IMR-90 (cell line): Measurements from ENCODE around the gene MDFI. TPM values are rescaled to one million over a fixed set of nuclear protein-coding genes. Genes with fewer than 3 reads are reported as not detected.

ENCODE experiments used
- ATAC-seq: fragments of 200-7000 bp; cut with Tn5 transposase; 2 replicates; pipeline ENCODE4 v1.9.1; 2020; ENCODE audit warnings: low read depth, mild to moderate bottlenecking, moderate library complexity
- BruUV-seq: library from RNA; stranded (reverse); fragments of 400-500 nt; replicated peaks from 2 replicates; lab custom pipeline; 2021; lab: Mats Ljungman, UMichigan
- CTCF ChIA-PET: fragments of 300-600 bp; formaldehyde crosslinking; extraction: SDS; loops from one replicate; lab custom pipeline; 2021; ENCODE audit warnings: antibody characterized with exemption; lab: Yijun Ruan, JAX
- POLR2A ChIA-PET: fragments of 300-600 bp; sonication (Branson Sonifier 250); formaldehyde crosslinking; loops from one replicate; lab custom pipeline; 2022; ENCODE audit warnings: antibody characterized with exemption; ENCODE audit not compliant: unreplicated experiment; lab: Charles Lee
- DNase-seq: peaks from one replicate; pipeline ENCODE4 v3.0.0; 2013
- H2AFZ ChIP-seq: replicated peaks from 2 replicates; pipeline ENCODE3; 2013; ENCODE audit warnings: low read length, mild to moderate bottlenecking; ENCODE audit not compliant: poor library complexity
- H2AK5ac ChIP-seq: 2 replicates; pipeline ENCODE4 v1.6.1; 2013; ENCODE audit warnings: low read depth, low read length, inconsistent platforms
- H2AK9ac ChIP-seq: replicated peaks from 2 replicates; pipeline ENCODE3; 2013; ENCODE audit warnings: mild to moderate bottlenecking, low read depth, low read length, moderate library complexity; ENCODE audit not compliant: poor library complexity
- H2BK120ac ChIP-seq: 2 replicates; pipeline ENCODE4 v1.6.1; 2013; ENCODE audit warnings: low read depth, low read length, inconsistent platforms
- H2BK15ac ChIP-seq: 3 replicates; pipeline ENCODE4 v1.6.1; 2013; ENCODE audit warnings: low read depth, low read length, inconsistent platforms
- H2BK20ac ChIP-seq: 2 replicates; pipeline ENCODE4 v1.6.1; 2013; ENCODE audit warnings: low read depth, mild to moderate bottlenecking, inconsistent platforms, low read length, moderate library complexity
- H2BK5ac ChIP-seq: 2 replicates; pipeline ENCODE4 v1.6.1; 2013; ENCODE audit warnings: mild to moderate bottlenecking, low read depth, low read length, inconsistent platforms; ENCODE audit not compliant: poor library complexity, severe bottlenecking
- H3K14ac ChIP-seq: replicated peaks from 2 replicates; pipeline ENCODE4 v1.6.1; 2013; ENCODE audit warnings: low read depth, low read length, inconsistent platforms
- H3K18ac ChIP-seq: 2 replicates; pipeline ENCODE4 v1.6.1; 2013; ENCODE audit warnings: low read depth, low read length, control low read depth
- H3K23ac ChIP-seq: 2 replicates; pipeline ENCODE4 v1.6.1; 2013; ENCODE audit warnings: low read depth, low read length, inconsistent platforms
- H3K27ac ChIP-seq: 2 replicates; pipeline ENCODE4 v1.5.1; 2013; ENCODE audit warnings: mild to moderate bottlenecking, control low read depth, low read length; ENCODE audit not compliant: insufficient read depth
- H3K27me3 ChIP-seq: 2 replicates; pipeline ENCODE4 v1.6.1; 2013; ENCODE audit warnings: low read length; ENCODE audit not compliant: control insufficient read depth, insufficient read depth
- H3K36me3 ChIP-seq: 2 replicates; pipeline ENCODE4 v1.6.1; 2013; ENCODE audit warnings: low read length, mixed read lengths; ENCODE audit not compliant: control insufficient read depth, insufficient read depth
- H3K4ac ChIP-seq: 2 replicates; pipeline ENCODE4 v1.6.1; 2013; ENCODE audit warnings: low read depth, low read length, inconsistent platforms
- H3K4me1 ChIP-seq: 2 replicates; pipeline ENCODE4 v1.6.1; 2013; ENCODE audit warnings: low read length, mixed read lengths; ENCODE audit not compliant: control insufficient read depth, insufficient read depth
- H3K4me2 ChIP-seq: 2 replicates; pipeline ENCODE4 v1.6.1; 2013; ENCODE audit warnings: low read depth, mild to moderate bottlenecking, control low read depth, low read length, moderate library complexity
- H3K4me3 ChIP-seq: 2 replicates; pipeline ENCODE4 v1.5.1; 2013; ENCODE audit warnings: low read depth, mild to moderate bottlenecking, control low read depth, low read length, moderate library complexity; ENCODE audit not compliant: insufficient read depth
- H3K56ac ChIP-seq: 2 replicates; pipeline ENCODE4 v1.6.1; 2013; ENCODE audit warnings: low read length, inconsistent platforms; ENCODE audit not compliant: insufficient read depth; ENCODE audit errors: extremely low read depth
- H3K79me1 ChIP-seq, 2 experiments: 2 replicates each; pipeline ENCODE4 v1.6.1; 2013; ENCODE audit warnings: low read length in 2 of 2, inconsistent platforms in 1 of 2, low read depth in 1 of 2
- H3K9ac ChIP-seq: 2 replicates; pipeline ENCODE4 v1.6.1; 2013; ENCODE audit warnings: low read depth, low read length, control low read depth
- H3K9me1 ChIP-seq: 2 replicates; pipeline ENCODE4 v1.6.1; 2013; ENCODE audit warnings: low read length, inconsistent platforms; ENCODE audit not compliant: insufficient read depth
- H3K9me3 ChIP-seq: 2 replicates; pipeline ENCODE4 v1.6.1; 2013; ENCODE audit warnings: low read length; ENCODE audit not compliant: control insufficient read depth, insufficient read depth
- H4K20me1 ChIP-seq: 2 replicates; pipeline ENCODE4 v1.6.1; 2013; ENCODE audit warnings: low read length, inconsistent platforms; ENCODE audit not compliant: insufficient read depth
- H4K5ac ChIP-seq: 2 replicates; pipeline ENCODE4 v1.6.1; 2013; ENCODE audit warnings: mild to moderate bottlenecking, low read depth, low read length, control low read depth
- H4K8ac ChIP-seq, 2 experiments: 2 replicates each; pipeline ENCODE4 v1.6.1; 2013; ENCODE audit warnings: low read depth in 2 of 2, low read length in 2 of 2, control low read depth in 1 of 2, inconsistent platforms in 1 of 2
- H4K91ac ChIP-seq: 2 replicates; pipeline ENCODE4 v1.6.1; 2013; ENCODE audit warnings: low read depth, low read length, inconsistent platforms; ENCODE audit not compliant: insufficient read depth
- BHLHE40 ChIP-seq: fragments of 150-350 bp; IDR thresholded peaks from 2 replicates; pipeline ENCODE4 v1.6.1; 2016; ENCODE audit warnings: mild to moderate bottlenecking, low read depth, low read length
- CEBPB ChIP-seq: IDR thresholded peaks from 2 replicates; pipeline ENCODE4 v1.6.1; 2012; ENCODE audit warnings: low read depth, low read length, improper control_type of control experiment
- MAFK ChIP-seq: IDR thresholded peaks from 2 replicates; pipeline ENCODE4 v1.6.1; 2012; ENCODE audit warnings: low read depth, low read length, improper control_type of control experiment
- NFE2L2 ChIP-seq: fragments of 150-350 bp; IDR thresholded peaks from 2 replicates; pipeline ENCODE4 v1.6.1; 2016; ENCODE audit warnings: low read depth, mild to moderate bottlenecking, low read length
- POLR2A ChIP-seq: IDR thresholded peaks from 2 replicates; pipeline ENCODE4 v1.6.1; 2012; ENCODE audit warnings: mild to moderate bottlenecking, low read depth, low read length
- WGBS, 2 experiments: methylation state at CpG; one replicate each; pipeline versions ENCODE4 v1.1.5 to v1.1.7; 2013; ENCODE audit warnings: missing lambda C conversion rate in 2 of 2; ENCODE audit not compliant: insufficient read length in 1 of 2; ENCODE audit errors: extremely low coverage in 2 of 2; 5-methylcytosine and 5-hydroxymethylcytosine counted together
- dilution Hi-C: fragments of 300-500 bp; cut with HindIII; formaldehyde crosslinking; loops from one replicate; pipeline ENCODE4 v1.14.3; 2018; ENCODE audit warnings: low sequenced_read_pairs; ENCODE audit not compliant: unreplicated experiment
- in situ Hi-C: fragments of 300-500 bp; cut with MboI; formaldehyde crosslinking; loops from 3 replicates; pipeline ENCODE4 v1.14.3; 2019; ENCODE audit warnings: low sequenced_read_pairs, inconsistent platforms, mixed read lengths
- intact Hi-C: fragments of 100-400 bp; cut with micrococcal nuclease; formaldehyde crosslinking; loops from 2 replicates; pipeline ENCODE4 v1.10.0; 2022
- polyA plus RNA-seq, 3 experiments: library from polyadenylated mRNA; depleted of rRNA; stranded (reverse); fragments of >200 nt; gene quantifications; 2 replicates each; pipeline ENCODE4 v1.2.3, GENCODE V29; 2012; ENCODE audit warnings: low replicate concordance in 1 of 3
- total RNA-seq: library from RNA; depleted of rRNA; stranded (reverse); fragments of >200 nt; gene quantifications from 2 replicates; pipeline ENCODE4 v1.2.3, GENCODE V29; 2012
- TF ChIP-seq, protein P1 (sequence below): fragments of 150-350 bp; IDR thresholded peaks from 2 replicates; pipeline ENCODE4 v1.6.1; 2016; ENCODE audit warnings: low read depth, mild to moderate bottlenecking, low read length, moderate library complexity, borderline replicate concordance

Gene MDFI
- total and polyA plus RNA-seq, 2 of the 4 experiments (the other 2 are of a cell fraction): 0.18 to 0.29 TPM

DNA sequence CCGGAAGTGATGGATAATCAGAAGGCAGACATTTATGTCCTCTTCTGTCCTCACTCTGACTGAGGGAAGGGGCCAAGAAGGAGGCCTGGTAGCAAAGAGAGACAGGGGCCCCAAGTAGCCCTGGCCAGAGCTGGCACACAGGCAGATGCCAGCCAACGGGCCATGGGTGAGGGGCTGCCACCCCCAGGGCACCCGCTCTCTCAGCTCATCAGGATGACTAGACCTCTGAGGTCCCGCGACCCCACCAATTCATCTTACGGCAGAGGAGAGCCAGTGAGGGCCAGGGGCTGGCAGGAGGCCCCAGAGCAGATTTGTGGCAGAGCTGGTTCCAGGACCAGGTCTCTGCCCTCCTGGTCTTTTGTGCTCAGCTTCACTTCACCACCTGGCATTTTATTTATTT lies 43.1 kb upstream of the MDFI start:
- H2AK5ac ChIP-seq: no peak overlapping the region
- H2AFZ ChIP-seq: no peak overlapping the region
- no peaks in the 10 kb centered on the region for H3K9me3 ChIP-seq
- H3K4me1 ChIP-seq: no peaks in the 10 kb centered on the region
- H3K9me1 ChIP-seq: no peaks in the 10 kb centered on the region
- H4K8ac ChIP-seq: no peak overlapping the region
- in situ Hi-C loops: no loop called here
- no peak overlapping the region for H3K56ac ChIP-seq
- no peak overlapping the region for H2BK5ac ChIP-seq
- H3K4me3 ChIP-seq: no peak overlapping the region
- H3K9ac ChIP-seq: no peak overlapping the region
- H3K27me3 ChIP-seq: no peaks in the 10 kb centered on the region
- CTCF ChIA-PET: no interaction called here
- H2BK15ac ChIP-seq: no peak overlapping the region
- TF ChIP-seq POLR2A (no peak), BHLHE40 (no peak), NFE2L2 (no peak), CEBPB (no peak), MAFK (no peak)
- TF ChIP-seq, protein P1, sequence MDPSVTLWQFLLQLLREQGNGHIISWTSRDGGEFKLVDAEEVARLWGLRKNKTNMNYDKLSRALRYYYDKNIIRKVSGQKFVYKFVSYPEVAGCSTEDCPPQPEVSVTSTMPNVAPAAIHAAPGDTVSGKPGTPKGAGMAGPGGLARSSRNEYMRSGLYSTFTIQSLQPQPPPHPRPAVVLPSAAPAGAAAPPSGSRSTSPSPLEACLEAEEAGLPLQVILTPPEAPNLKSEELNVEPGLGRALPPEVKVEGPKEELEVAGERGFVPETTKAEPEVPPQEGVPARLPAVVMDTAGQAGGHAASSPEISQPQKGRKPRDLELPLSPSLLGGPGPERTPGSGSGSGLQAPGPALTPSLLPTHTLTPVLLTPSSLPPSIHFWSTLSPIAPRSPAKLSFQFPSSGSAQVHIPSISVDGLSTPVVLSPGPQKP: no peak
- H3K36me3 ChIP-seq: peaks cover 33% of the 10 kb centered on the region
- intact Hi-C loops: no loop called here
- DNase-seq (no peak), ATAC-seq (no peak)
- no peaks in the 10 kb centered on the region for H3K79me1 ChIP-seq
- H4K20me1 ChIP-seq: peaks cover 6% of the 10 kb centered on the region
- H3K4ac ChIP-seq: no peak overlapping the region
- WGBS, 2 experiments: 94% methylated on average over 3 of the region's 6 CpGs; no CpG with 5 or more reads in 1 of the 2 experiments
- no peak overlapping the region for H4K5ac ChIP-seq
- dilution Hi-C loops: no loop called here
- no TSS peak for BruUV-seq
- H3K23ac ChIP-seq: no peak overlapping the region
- POLR2A ChIA-PET: no interaction called here
- H3K27ac ChIP-seq: no peak overlapping the region
- no peak overlapping the region for H3K18ac ChIP-seq
- H2BK20ac ChIP-seq: no peak overlapping the region
- H2BK120ac ChIP-seq: no peak overlapping the region
- no peak overlapping the region for H2AK9ac ChIP-seq
- no peak overlapping the region for H3K14ac ChIP-seq
- H4K91ac ChIP-seq: no peak overlapping the region
- no peak overlapping the region for H3K4me2 ChIP-seq
